GM04503 (cell line): ENCODE measurements around the gene GPATCH2L.

ENCODE experiments used
- DNase-seq: peaks from one replicate; pipeline ENCODE4 v3.0.0-alpha.2; 2012; ENCODE audit warnings: low read depth

Gene GPATCH2L

DNA sequence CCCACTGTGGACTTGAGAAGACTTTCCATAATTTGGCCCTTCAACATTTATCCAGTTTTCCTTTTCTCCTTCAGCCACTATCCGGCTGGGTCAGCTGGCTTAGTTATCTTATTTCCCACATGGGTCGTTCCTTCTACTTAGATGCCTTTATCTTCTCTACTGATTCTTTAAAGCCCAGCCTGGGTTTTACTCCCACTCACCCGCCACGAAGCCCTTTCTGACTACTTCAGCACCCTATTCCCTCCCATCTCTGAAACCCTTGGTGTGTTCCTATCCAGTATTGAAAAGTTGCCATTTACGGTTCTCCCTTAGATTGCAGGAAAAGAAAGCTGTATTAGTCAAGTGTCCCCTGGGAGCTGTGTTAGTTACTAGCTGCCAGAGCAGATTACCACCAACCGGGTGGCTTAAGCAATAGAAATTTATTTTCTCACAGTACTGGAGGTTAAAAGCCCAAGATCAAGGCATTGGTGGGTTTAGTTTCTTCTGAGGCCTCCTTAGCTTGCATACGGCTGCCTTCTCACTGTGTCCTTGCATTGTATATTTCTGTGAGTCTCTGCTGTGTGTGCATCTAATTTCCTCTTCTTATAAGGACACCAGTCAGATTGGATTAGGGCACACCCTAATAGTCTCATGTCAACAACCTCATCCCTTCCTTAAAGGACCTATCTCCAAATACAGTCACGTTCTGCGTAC, 105.5 kb downstream of the GPATCH2L start:
- no peak for DNase-seq

DNA sequence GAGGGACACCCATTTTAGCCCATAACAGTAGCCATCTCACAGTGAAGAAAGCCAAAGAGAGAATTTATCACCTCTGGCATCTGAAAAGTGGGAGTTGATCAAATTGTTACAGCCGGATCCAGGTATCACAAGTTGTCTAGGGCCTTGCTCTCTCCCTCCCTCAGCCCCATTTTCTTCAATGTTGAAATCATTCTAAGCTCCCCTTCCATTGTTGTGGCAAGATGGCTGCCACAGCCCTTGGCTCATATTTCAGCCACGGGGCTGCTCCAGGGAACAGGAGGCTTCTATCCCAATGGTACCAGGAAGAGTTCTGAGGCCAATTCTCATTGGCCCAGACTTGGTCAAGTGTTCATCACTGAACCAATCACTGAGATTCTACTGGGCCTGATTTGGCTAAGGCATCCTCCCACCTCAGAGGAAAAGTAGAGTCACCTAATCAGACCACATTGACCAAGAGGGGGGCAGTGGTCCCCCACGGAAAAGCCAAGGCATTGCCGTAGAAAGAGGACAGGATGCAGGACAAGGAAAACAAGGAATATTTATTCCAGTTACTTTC, 106.2 kb downstream of the GPATCH2L start:
- DNase-seq = no peak

DNA sequence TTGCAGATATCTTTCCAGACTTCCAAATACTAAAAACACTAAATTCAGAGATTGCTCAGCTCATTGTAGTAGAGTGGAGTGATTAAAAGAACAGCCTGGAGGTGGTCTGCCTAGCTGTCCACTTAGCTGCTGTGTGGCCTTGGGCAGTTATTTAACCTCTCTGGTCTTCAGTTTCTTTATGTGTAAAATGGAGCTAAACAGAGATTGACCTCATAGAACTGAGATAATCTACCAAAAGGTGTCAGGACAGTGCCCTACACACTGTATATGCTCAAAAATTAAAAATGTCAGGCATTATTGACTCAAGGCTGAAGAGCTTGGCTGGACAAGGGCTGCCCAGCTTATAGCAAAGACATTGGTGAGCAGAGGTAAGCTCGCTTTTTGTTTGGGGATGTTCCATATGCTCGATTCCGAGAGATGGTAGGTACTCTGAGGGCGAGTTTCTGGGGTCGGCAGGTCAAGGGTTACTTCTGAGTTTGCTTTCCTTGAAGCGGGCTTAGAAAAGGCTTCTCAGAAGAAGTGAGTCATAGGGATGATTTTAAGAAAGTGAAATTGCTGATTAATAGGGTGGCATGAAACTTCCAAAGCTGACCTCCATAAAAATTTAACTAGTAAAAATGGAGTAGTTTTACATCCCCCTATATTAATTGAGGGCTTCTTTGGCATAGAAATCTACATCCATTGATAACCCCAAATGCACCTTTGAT, 107.5 kb downstream of the GPATCH2L start:
- DNase-seq = no peak

DNA sequence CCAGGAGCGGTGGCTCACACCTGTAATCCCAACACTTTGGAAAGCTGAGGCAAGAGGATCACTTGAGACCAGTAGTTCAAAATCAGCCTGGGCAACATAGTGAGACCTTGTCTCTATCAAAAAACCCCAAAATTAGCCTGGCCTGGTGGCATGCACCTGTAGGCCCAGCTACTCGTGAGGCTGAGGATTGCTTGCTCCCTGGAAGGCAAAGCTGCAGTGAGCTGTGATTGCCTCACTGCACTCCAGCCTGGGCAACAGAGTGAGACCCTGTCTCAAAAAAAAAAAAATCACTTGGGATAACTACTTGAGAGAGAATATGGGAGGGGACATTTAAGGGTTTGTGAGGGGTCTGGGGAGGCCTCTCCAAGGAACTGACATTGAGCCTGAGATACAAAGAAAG, 109.0 kb downstream of the GPATCH2L start:
- no peak for DNase-seq

DNA sequence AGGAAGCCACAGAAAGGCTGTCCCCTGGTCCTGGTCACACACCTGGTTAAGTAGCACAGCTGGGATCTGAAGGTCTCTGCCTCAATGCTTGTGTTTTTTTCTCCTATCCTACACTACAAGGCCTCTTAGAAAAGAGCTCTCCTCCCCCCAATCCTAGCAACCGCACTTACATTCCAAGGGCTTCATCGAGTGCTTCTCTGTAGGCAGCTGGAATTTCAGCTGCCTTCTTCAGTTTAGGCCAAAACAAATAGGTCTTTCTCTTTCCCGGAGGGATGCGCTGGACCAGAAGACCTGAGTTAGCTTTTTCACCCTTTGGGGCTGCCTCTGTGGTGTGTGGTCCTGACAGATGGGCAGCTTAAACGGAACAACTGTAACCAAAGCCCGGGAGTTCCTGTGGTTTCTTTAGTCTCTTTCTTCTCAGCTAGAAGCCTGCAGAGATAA, 109.7 kb downstream of the GPATCH2L start:
- DNase-seq = no peak

DNA sequence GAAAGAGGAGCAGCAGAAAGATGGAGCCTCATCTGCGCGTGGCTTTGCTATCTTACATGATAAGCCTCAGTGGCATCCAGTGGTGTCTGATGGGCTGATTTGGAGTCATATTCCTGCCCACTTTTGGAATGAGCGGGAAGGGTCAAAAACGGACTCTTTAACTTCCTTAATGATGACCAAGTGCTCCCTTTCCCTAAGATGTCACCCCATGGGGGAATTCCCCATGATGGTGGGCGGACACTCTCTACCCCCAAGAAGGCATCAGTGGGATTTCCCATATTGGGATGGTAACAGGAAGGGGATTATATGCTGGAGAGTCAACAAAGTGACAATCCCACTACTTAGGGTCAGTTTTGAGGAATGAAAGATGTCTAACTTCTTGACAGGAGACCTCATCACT, 110.9 kb downstream of the GPATCH2L start:
- DNase-seq = no peak
